Hepatic stellate cell (primary cell): ENCODE results near the gene TSPAN32.
"Not testable (repeated sequence)": the region's sequence is repeated elsewhere in the genome, so short reads cannot be mapped to it uniquely, and the experiment has no call there.

ENCODE experiments used
- DNase-seq: peaks from one replicate; pipeline ENCODE4 v3.0.0; 2011; ENCODE audit warnings: low spot score

Gene TSPAN32

GRCh38 chr11:2316169-2316962, 14.6 kb downstream of the TSPAN32 start:
- no peak for DNase-seq

DNA sequence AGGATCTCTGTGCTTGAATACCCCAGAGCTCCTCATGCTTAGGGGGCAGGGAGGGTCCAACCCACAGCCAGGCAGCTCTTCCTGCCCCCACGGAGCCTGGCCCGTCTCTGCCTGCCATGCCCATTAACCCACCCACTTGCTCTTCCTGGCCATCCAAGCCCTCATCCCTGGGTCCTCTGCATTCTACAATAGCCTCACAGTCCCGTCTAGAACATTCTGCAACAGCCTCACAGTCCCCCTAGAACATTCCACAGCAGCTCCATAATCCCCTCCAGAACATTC, 15.1 kb downstream of the TSPAN32 start:
- no peak for DNase-seq

DNA sequence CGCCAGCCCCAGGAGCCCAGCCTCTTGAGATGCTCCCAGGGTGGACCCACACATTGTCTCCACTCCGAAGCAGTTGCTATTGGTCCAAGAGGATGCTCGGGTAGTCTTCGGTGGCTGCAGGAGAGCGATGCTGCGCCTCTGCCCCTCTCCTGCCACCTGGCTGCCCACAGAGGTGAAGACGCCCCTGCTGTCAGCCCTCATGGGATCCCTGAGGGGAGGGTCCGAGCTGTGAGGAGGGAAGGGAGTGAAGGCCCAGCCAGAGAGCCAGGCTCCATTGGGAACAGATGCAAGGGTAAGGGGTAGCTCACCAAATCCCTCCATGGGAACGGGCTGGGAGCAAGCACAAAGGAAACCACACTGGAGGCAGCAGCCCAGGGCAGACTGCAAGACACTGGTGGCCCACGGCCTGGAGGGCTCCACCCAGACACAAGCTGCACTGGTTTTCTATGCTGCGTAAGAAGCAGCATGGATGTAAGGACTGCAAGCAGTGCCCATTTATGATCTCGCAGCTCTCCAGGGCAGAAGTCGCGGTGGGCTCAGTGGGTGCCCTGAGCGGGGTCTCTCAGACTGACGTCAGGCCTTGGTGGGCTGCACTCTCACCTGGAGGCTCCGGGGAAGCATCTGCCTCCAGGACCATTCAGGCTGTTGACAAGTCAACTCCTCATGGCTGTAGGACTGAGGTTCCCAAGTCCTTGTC, 15.7 kb downstream of the TSPAN32 start:
- no peak for DNase-seq

DNA sequence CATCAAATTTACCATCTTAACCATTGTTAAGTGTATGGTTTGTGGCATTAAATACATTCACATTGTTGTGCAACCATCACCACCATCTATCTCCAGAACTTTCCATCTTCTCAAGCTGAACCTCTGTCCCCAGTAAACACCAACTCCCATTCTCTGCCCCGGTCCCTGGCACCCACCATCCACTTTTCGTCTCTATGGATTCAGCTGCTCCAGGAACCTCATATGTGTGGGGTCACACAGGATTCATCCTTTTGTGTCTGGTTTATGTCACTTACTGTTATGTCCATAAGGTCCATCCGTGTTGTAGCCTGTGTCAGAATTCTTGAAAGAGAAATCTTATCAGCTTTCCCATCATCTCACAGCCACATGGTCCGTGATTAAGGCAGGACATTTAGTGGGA, 16.3 kb downstream of the TSPAN32 start:
- no peak for DNase-seq

DNA sequence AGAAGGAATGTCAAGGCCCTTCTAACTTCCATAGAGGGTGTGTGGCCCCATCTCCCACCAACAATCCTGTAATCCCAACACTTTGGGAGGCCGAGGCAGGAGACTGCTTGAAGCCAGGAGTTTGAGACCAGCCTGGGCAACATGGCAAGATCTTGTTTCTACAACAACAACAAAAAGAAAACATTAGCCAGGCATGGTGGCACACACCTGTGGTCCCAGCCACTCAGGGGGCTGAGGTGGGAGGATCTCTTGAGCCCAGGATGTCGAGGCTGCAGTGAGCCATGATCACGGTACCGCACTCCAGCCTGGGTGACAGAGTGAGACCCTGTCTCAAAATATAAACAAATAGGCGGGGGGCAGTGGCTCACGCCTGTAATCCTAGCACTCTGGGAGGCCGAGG, 16.9 kb downstream of the TSPAN32 start:
- no peak for DNase-seq

- DNase-seq, result no peak
Measured at GRCh38 chr11:2319791-2320472, 18.1 kb downstream of the TSPAN32 start.

- DNase-seq, result no peak
Measured at GRCh38 chr11:2320568-2321310, 18.9 kb downstream of the TSPAN32 start.

- no peak for DNase-seq
Measured at GRCh38 chr11:2321311-2321683, 19.5 kb downstream of the TSPAN32 start.

DNA sequence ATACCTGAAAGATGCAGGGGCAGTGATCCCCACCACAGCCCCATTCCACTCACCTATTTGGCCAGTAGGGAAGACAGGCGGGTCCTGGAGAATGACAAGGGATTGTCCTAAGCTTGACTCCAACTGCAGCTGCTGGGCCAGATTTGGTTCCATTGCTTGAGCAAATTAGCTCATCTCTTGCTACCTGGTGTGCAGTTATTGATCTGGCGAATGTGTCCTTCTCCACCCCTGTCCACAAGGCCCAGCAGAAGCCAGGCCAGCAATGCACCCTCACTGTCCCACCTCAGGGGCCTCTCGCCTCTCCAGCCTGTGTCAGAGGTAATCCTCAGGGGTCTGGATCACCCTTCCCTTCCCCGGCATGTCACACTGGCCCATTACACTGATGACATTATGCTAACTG, 23.3 kb downstream of the TSPAN32 start:
- DNase-seq, result no peak

DNA sequence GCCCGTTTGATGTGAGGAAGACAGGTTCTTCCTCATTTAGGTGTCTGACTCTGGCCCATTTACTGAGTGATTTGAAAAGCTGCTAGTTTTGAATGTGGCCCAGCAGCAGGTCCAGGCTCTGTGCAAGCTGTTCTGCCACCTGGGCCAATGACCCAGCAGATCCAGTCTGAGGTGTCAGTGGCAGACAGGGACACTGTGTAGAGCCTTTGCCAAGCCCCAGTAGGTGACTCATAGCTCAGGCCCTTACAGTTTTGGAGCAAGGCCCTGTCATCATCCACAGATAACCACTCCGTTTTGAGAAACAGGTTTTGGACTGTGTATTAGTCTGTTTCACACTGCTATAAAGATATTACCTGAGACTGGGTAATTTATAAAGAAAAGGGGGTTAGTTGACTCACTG, 23.9 kb downstream of the TSPAN32 start:
- DNase-seq, result peak; percentile 65

- no peak for DNase-seq
Measured at GRCh38 chr11:2327032-2327431, 25.2 kb downstream of the TSPAN32 start.

GRCh38 chr11:2328021-2328420, 26.2 kb downstream of the TSPAN32 start:
- DNase-seq, result no peak

- no peak for DNase-seq
Measured at GRCh38 chr11:2328656-2329354, 27.0 kb downstream of the TSPAN32 start.

- no peak for DNase-seq
Measured at GRCh38 chr11:2329551-2329950, 27.7 kb downstream of the TSPAN32 start.

GRCh38 chr11:2330696-2331095, 28.9 kb downstream of the TSPAN32 start:
- DNase-seq, result no peak

DNA sequence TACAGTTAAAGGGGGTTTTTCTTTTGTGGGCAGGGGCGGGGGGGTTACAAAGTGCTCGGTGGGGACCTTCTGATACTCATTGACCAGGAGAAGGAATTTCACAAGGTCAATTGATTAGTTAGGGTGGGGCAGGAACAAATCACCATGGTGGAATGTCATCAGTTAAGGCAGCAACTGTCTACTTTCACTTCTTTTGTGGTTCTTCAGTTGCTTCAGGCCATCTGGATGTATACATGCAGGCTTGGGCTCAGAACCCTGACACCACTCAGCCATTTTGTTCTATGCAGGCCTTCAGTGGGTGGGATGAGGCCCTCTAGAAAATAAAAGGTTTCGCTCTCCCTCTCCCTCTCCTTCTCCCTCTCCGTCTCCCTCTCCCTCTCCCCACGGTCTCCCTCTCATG, 29.6 kb downstream of the TSPAN32 start:
- no peak for DNase-seq

DNA sequence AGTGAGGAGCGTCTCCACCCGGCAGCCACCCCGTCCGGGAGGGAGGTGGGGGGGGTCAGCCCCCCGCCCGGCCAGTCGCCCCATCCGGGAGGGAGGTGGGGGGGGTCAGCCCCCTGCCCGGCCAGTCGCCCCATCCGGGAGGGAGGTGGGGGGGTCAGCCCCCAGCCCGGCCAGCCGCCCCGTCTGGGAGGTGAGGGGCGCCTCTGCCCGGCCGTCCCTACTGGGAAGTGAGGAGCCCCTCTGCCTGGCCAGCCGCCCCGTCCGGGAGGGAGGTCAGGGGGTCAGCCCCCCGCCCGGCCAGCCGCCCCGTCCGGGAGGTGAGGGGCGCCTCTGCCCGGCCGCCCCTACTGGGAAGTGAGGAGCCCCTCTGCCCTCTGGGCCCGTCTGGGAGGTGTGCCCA, 30.8 kb downstream of the TSPAN32 start:
- DNase-seq, result not testable (repeated sequence)

DNA sequence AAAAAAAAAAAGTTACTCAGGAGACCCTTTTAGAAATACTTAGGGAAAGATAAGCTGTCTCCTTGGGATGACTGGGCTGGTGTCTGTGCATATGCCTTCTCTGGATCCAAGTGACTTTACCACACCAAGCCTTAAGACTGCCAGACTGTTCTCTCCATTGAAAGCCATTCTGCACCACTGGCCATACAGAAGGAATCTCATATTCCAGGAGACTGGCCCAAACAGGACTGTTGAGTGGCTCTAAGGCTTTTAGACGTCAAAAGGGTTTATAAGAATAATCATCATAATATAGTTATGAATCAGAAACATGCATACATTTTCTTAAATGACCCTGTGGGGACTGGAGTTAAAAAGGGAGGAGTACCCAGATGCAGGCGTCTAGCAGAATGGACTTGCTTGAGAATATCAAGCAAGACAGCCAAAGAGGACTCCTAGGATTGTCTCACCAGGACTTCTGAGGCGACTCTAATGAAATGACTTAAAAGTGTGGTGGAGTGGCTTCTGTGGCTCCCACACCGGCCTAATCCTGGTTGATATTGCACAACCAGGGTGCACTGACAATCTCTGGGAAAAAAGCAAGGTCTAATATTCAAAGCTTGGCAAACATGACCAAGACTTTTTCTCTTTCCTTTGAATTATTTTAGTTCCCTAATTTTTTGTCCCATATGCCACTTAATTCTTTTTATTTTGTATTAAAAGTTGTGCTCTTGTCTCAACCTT, 31.8 kb downstream of the TSPAN32 start:
- DNase-seq, result not testable (repeated sequence)

GRCh38 chr11:2335286-2335685, 33.5 kb downstream of the TSPAN32 start:
- DNase-seq, result not testable (repeated sequence)

GRCh38 chr11:2338760-2339159, 36.9 kb downstream of the TSPAN32 start:
- not testable (repeated sequence) for DNase-seq

DNA sequence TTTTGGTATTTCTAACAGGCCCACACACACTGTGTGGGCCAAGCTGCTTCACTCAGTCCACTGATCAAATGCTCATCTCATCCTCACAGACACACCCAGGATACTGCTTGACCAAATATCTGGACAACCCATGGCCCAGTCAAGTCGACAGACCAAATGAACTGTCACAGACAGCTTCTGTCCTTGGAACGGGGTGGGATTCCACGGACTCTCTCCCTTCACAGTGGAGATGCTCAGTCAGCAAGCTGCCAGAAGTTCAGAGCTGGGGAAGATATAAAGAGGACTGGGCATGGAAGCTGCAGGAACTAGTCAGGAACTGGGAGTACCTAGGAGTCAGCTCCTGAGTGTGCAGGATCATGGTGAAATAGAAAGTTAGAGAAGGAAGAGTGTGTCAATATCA, 40.7 kb downstream of the TSPAN32 start:
- no peak for DNase-seq
